Stimulated activated CD8-positive, alpha-beta memory T cell treated with anti-CD3 and anti-CD28 coated beads, Interleukin-7, amount 100 ng/mL, for 48 hours (primary cell): ENCODE results near the gene WNT7B.

ENCODE experiments used
- DNase-seq, 2 donors: peaks; one replicate each; pipeline ENCODE4 v3.0.0-alpha.2; 2020; ENCODE audit warnings: low read depth in 1 of 2; ENCODE audit errors: extremely low read depth in 1 of 2

WNT7B gene

GRCh38 chr22:45891996-45892621 lies 84.9 kb downstream of the WNT7B start:
- DNase-seq: no peak

GRCh38 chr22:45891471-45891995 lies 85.4 kb downstream of the WNT7B start:
- no peak for DNase-seq

- no peak for DNase-seq
These were observed 85.9 kb downstream of the WNT7B start for GRCh38 chr22:45891021-45891421.

- DNase-seq: no peak
These were observed 86.7 kb downstream of the WNT7B start for GRCh38 chr22:45890351-45890635.

- DNase-seq: no peak
These were observed 87.2 kb downstream of the WNT7B start for GRCh38 chr22:45889539-45890350.

- no peak for DNase-seq
These were observed 87.8 kb downstream of the WNT7B start for GRCh38 chr22:45889093-45889538.

- DNase-seq: no peak
These were observed 88.5 kb downstream of the WNT7B start for GRCh38 chr22:45888221-45889092.

GRCh38 chr22:45887202-45888131 lies 89.5 kb downstream of the WNT7B start:
- DNase-seq: no peak

- no peak for DNase-seq
These were observed 90.4 kb downstream of the WNT7B start for GRCh38 chr22:45886540-45886939.

GRCh38 chr22:45885941-45886395 lies 91.0 kb downstream of the WNT7B start:
- DNase-seq: no peak

- no peak for DNase-seq
These were observed 91.7 kb downstream of the WNT7B start for GRCh38 chr22:45885171-45885840.

- DNase-seq: no peak
These were observed 92.5 kb downstream of the WNT7B start for GRCh38 chr22:45884201-45885062.

- no peak for DNase-seq
These were observed 93.2 kb downstream of the WNT7B start for GRCh38 chr22:45883811-45884170.

GRCh38 chr22:45882881-45883810 lies 93.8 kb downstream of the WNT7B start:
- no peak for DNase-seq

GRCh38 chr22:45881524-45881875 lies 95.5 kb downstream of the WNT7B start:
- no peak for DNase-seq

- no peak for DNase-seq
These were observed 96.0 kb downstream of the WNT7B start for GRCh38 chr22:45880716-45881523.

- DNase-seq: no peak
These were observed 96.8 kb downstream of the WNT7B start for GRCh38 chr22:45880091-45880715.
